HAP-1 (cell line): Measurements from ENCODE around the gene FARS2.

Experiments
- DNase-seq, 2 experiments: peaks; one replicate each; pipeline ENCODE4 v3.0.0-alpha.2; 2016 to 2020; ENCODE audit warnings: low spot score in 2 of 2
- H3K27me3 ChIP-seq: fragments of 250-450 bp; sonication (Bioruptor Pico); 2 replicates; pipeline ENCODE4 v1.5.1; 2020; ENCODE audit warnings: low read depth, mild to moderate bottlenecking, moderate library complexity
- H3K36me3 ChIP-seq: fragments of 250-450 bp; sonication (Bioruptor Pico); replicated peaks from 2 replicates; pipeline ENCODE4 v1.5.1; 2020; ENCODE audit warnings: mild to moderate bottlenecking
- H3K4me1 ChIP-seq: fragments of 250-450 bp; sonication (Bioruptor Pico); 2 replicates; pipeline ENCODE4 v1.5.1; 2020; ENCODE audit warnings: mild to moderate bottlenecking
- H3K4me3 ChIP-seq: fragments of 250-450 bp; sonication (Bioruptor Pico); 2 replicates; pipeline ENCODE4 v1.5.1; 2020; ENCODE audit warnings: mild to moderate bottlenecking, moderate library complexity
- H3K9me3 ChIP-seq: fragments of 250-450 bp; sonication (Bioruptor Pico); 2 replicates; pipeline ENCODE4 v1.5.1; 2020; ENCODE audit warnings: mild to moderate bottlenecking, moderate library complexity
- in situ Hi-C: fragments of 300-500 bp; cut with MboI; formaldehyde crosslinking; loops from 3 replicates; pipeline ENCODE4 v1.14.3; 2020; ENCODE audit warnings: low sequenced_read_pairs, inconsistent platforms, mixed read lengths

FARS2 gene

DNA sequence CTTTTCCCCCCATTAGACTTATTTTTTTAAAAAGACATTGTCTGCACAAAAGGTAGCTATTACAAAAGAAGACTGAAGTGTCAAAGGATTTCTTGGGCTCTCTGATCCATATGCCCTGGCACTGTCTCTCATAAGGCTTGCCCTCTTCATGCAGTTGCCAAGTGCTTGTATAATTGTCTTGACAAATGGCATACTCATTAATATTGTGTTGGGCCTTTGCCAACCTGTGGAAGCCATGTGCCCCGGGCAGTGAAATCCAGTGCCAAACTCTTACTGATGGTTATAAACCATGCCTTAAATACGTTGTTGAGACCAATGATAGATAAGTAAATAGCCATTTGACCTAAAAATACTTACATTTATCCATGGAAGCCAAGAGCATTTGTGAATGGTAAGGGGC lies 98.1 kb downstream of the FARS2 start:
- no peaks in the 10 kb centered on the region for H3K9me3 ChIP-seq

DNA sequence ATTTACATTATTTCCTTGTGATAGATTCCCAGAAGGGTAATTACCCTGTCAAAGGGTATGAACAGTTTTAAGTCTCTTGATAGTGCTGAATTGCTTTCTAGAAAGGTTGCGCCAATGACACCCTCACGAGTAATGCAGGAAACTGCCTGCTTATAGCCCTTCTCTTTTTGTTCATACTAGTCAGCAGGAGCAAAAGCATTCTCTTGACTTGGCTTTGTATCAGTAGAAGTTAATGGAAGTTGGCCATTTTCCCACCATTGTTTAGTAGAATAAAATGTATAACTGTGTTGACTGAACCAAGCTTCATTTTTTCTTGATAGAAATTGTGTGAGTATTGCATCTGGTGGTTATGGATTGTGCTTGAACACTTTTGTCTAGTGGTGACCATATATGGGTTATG lies 100.1 kb downstream of the FARS2 start:
- Histone ChIP-seq H3K27me3 (no peaks in the 10 kb centered on the region), H3K4me3 (no peak overlapping the region), H3K9me3 (no peaks in the 10 kb centered on the region), H3K4me1 (no peaks in the 10 kb centered on the region), H3K36me3 (no peaks in the 10 kb centered on the region)
- no peak for DNase-seq
- in situ Hi-C loops = no loop called here

More for the DNA sequence above, 98.1 kb downstream of the FARS2 start:
- Histone ChIP-seq H3K4me3 (no peak overlapping the region), H3K27me3 (no peaks in the 10 kb centered on the region), H3K4me1 (no peaks in the 10 kb centered on the region), H3K36me3 (no peaks in the 10 kb centered on the region)
- no peak for DNase-seq
- in situ Hi-C loops = no loop called here

DNA sequence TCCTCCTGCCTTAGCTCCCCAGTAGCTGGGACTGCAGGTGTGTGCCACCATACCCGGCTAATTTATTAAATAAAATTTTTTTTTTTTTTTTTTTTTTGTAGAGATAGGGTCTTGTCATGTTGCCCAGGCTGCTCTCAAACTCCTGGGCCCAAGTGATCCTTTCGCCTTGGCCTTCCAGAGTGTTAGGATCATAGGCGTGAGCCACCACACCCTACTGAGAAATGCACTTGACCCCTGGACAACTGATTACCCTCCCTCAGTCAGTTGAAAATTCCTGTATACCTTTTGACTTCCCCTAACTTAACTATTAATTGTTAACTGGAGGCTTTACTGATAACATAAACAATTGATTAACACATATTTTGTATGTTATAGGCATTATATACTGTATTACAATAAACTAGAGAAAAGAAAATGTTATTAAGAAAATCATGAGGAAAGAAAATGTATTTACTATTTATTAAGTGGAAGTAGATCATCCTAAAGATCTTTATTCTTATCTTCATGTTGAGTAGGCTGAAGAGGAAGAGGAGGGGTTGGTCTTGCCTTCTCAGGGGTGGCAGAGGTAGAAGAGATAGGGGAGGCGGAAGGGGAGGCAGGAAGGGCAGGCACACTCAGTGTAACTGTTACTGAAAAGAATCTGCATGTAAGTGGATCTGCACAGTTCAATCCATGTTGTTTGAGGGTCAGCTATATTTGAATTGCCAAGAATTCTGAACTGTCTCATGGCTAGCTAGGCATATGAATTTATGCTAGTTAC lies 104.3 kb downstream of the FARS2 start:
- in situ Hi-C loops = no loop called here
- H3K4me3 ChIP-seq = no peak overlapping the region
- H3K9me3 ChIP-seq = no peaks in the 10 kb centered on the region
- no peaks in the 10 kb centered on the region for H3K27me3 ChIP-seq
- no peak for DNase-seq
- H3K36me3 ChIP-seq = no peaks in the 10 kb centered on the region
- H3K4me1 ChIP-seq = peaks cover 5% of the 10 kb centered on the region; the same call in 1 of the 2 replicates

DNA sequence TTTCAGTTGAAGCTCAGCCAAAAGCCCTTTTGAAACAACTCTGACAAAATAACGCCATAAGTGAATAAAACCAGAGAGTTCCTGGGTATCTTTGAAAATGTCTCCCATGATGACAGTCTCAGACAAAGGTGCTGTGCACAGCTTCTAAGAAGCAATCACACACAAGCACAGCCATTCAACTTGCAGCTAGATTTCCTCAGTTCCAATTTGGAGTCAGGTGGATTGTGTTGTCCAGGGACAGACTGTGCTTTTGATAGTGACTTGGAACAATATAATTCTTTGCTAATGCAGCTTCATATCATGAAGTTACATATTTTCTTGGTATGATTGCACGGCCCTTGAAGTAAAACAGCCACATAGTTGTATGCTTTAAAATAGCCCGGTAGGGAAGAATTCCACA lies 105.6 kb downstream of the FARS2 start:
- H3K4me1 ChIP-seq = peaks cover 5% of the 10 kb centered on the region; the same call in 1 of the 2 replicates
- no peak for DNase-seq
- in situ Hi-C loops = no loop called here
- H3K36me3 ChIP-seq = no peaks in the 10 kb centered on the region
- H3K9me3 ChIP-seq = no peaks in the 10 kb centered on the region
- H3K27me3 ChIP-seq = no peaks in the 10 kb centered on the region
- no peak overlapping the region for H3K4me3 ChIP-seq

- DNase-seq = no peak
- Histone ChIP-seq H3K27me3 (no peaks in the 10 kb centered on the region), H3K36me3 (no peaks in the 10 kb centered on the region), H3K4me1 (peaks cover 5% of the 10 kb centered on the region; the same call in 1 of the 2 replicates), H3K4me3 (no peak overlapping the region), H3K9me3 (no peaks in the 10 kb centered on the region)
- in situ Hi-C loops = no loop called here
These were observed 106.2 kb downstream of the FARS2 start for GRCh38 chr6:5367510-5367909.

DNA sequence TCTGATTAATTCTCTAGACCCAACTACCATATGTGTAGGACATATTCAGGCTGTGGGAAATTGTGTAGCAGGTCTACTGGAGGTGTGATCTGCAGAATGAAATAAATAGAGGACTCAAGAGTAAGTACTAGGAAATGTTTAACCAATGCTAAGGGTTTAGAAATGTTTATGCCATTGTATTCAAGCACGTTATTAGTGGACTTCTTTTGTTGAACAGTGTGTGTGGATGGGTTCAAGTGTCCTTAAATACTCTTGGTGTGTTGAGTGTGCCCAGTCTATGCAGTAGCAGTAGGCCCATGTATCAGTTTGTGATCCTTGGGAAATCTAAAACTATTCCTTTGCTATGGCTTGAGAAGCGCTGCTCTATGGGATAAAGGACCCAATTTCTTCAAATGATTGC lies 112.1 kb downstream of the FARS2 start:
- Histone ChIP-seq H3K4me3 (no peak overlapping the region), H3K27me3 (no peaks in the 10 kb centered on the region), H3K9me3 (no peaks in the 10 kb centered on the region), H3K36me3 (no peaks in the 10 kb centered on the region), H3K4me1 (peaks cover 3% of the 10 kb centered on the region)
- DNase-seq = no peak
- in situ Hi-C loops = no loop called here

GRCh38 chr6:5378331-5378730 lies 117.0 kb downstream of the FARS2 start:
- no peak overlapping the region for H3K4me3 ChIP-seq
- DNase-seq = peak in 1 of 2 experiments; percentile 41
- H3K27me3 ChIP-seq = no peaks in the 10 kb centered on the region
- in situ Hi-C loops = no loop called here
- H3K9me3 ChIP-seq = no peaks in the 10 kb centered on the region
- no peaks in the 10 kb centered on the region for H3K36me3 ChIP-seq
- peaks cover 5% of the 10 kb centered on the region for H3K4me1 ChIP-seq

DNA sequence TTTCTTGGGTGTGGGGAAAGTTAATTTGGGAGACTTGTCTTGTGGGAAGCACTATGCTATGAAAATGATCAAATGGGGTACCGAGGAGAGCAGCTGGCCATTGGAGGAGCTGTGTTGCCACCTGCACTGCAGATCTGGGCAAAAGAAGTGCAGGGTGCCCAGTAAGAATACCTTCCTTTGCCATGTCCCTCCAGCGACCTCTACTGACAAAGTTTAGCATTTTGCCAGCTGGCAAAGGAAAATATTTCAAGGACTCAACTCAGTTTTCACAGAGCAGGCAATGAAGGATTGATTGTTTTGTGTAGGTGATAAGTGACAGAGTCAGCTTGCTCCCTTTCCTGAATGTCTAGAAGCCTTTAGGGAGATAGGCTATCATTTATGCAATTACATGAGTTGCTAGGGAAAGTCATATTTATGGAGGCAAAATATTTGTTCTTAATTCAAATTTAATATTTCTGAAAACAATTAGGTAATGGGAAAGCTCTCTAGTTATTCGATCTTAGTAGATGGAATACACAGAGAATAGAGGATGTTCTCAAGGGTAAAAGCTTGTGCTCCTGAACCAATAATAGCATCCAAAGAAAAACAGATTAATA lies 118.4 kb downstream of the FARS2 start:
- Histone ChIP-seq H3K4me1 (peaks cover 5% of the 10 kb centered on the region), H3K4me3 (no peak overlapping the region), H3K27me3 (no peaks in the 10 kb centered on the region), H3K9me3 (no peaks in the 10 kb centered on the region), H3K36me3 (no peaks in the 10 kb centered on the region)
- in situ Hi-C loops = no loop called here
- DNase-seq = peak in 1 of 2 experiments; percentile 63

- Histone ChIP-seq H3K4me1 (no peaks in the 10 kb centered on the region), H3K4me3 (no peak overlapping the region), H3K36me3 (no peaks in the 10 kb centered on the region), H3K9me3 (no peaks in the 10 kb centered on the region), H3K27me3 (no peaks in the 10 kb centered on the region)
- DNase-seq = no peak
- in situ Hi-C loops = no loop called here
These were observed 122.5 kb downstream of the FARS2 start for GRCh38 chr6:5383856-5384255.

GRCh38 chr6:5384276-5384675 lies 123.0 kb downstream of the FARS2 start:
- no peaks in the 10 kb centered on the region for H3K27me3 ChIP-seq
- H3K4me1 ChIP-seq = no peaks in the 10 kb centered on the region
- DNase-seq = no peak
- H3K4me3 ChIP-seq = no peak overlapping the region
- no peaks in the 10 kb centered on the region for H3K9me3 ChIP-seq
- no peaks in the 10 kb centered on the region for H3K36me3 ChIP-seq
- in situ Hi-C loops = no loop called here

GRCh38 chr6:5388326-5388725 lies 127.0 kb downstream of the FARS2 start:
- DNase-seq = no peak
- Histone ChIP-seq H3K27me3 (no peaks in the 10 kb centered on the region), H3K4me3 (no peak overlapping the region), H3K9me3 (no peaks in the 10 kb centered on the region), H3K4me1 (no peaks in the 10 kb centered on the region), H3K36me3 (no peaks in the 10 kb centered on the region)
- in situ Hi-C loops = no loop called here

DNA sequence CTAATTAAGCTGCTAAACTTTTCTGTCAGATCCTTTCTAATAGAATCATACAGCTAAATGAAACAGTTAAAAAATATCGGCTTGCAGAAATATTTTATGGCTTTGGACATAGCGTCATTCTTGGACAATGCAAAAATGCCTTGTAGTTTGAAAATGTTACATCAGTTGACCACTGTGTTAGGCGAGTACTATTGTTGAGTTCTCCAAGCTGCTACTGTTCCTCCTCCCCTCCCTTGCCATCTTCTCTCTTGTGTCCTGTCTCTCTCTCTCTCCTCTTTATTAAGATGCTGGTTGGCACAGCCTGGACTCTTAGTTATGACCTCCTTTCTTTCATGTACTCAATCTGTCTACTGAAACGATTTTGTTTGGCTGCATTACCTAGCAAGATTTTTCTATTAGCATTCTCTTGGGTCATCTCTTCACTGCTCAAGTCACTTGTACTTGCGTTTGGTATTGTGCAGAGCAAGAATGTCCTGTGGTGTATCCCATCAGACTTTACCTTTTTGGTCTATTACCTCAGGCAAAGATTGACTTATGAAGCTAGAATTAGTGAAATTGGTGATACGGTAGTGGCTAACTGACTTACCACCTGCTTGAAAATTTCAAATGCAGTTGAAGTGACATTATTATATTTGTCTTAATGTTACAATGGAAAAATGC lies 127.9 kb downstream of the FARS2 start:
- no peaks in the 10 kb centered on the region for H3K36me3 ChIP-seq
- H3K4me1 ChIP-seq = no peaks in the 10 kb centered on the region
- no peak overlapping the region for H3K4me3 ChIP-seq
- in situ Hi-C loops = no loop called here
- no peaks in the 10 kb centered on the region for H3K9me3 ChIP-seq
- H3K27me3 ChIP-seq = no peaks in the 10 kb centered on the region
- no peak for DNase-seq

GRCh38 chr6:5390177-5390576 lies 128.9 kb downstream of the FARS2 start:
- Histone ChIP-seq H3K27me3 (no peaks in the 10 kb centered on the region), H3K36me3 (no peaks in the 10 kb centered on the region), H3K4me1 (no peaks in the 10 kb centered on the region), H3K4me3 (no peak overlapping the region), H3K9me3 (no peaks in the 10 kb centered on the region)
- in situ Hi-C loops = loop anchor here (10.0 kb wide), 1 partner anchor 175 kb away; no protein-coding TSS in a partner anchor
- no peak for DNase-seq

- no peaks in the 10 kb centered on the region for H3K9me3 ChIP-seq
- no peaks in the 10 kb centered on the region for H3K36me3 ChIP-seq
- H3K27me3 ChIP-seq = no peaks in the 10 kb centered on the region
- DNase-seq = no peak
- in situ Hi-C loops = loop anchor here (10.0 kb wide), 1 partner anchor 179 kb away; no protein-coding TSS in a partner anchor
- H3K4me1 ChIP-seq = no peaks in the 10 kb centered on the region
- no peak overlapping the region for H3K4me3 ChIP-seq
These were observed 133.0 kb downstream of the FARS2 start for GRCh38 chr6:5394280-5394679.
